Measurements from ENCODE around the gene TXNL4A.
A peak's percentile ranks its signal among the peaks of the same experiment; 100 is the strongest.

TXNL4A gene

GRCh38 chr18:79935925-79936324 is 52.4 kb downstream of the TXNL4A start:
- no peak for DNase-seq (ENCODE audit: low spot score)
- FAIRE-seq = no peak

GRCh38 chr18:79935499-79935898 is 52.9 kb downstream of the TXNL4A start:
- FAIRE-seq (no peak), DNase-seq (ENCODE audit: low spot score) (no peak)

GRCh38 chr18:79935098-79935480 is 53.3 kb downstream of the TXNL4A start:
- DNase-seq (ENCODE audit: low spot score) = no peak
- FAIRE-seq = no peak

GRCh38 chr18:79934311-79935097 is 53.9 kb downstream of the TXNL4A start:
- DNase-seq (ENCODE audit: low spot score) = no peak
- no peak for FAIRE-seq

GRCh38 chr18:79933765-79934164 is 54.6 kb downstream of the TXNL4A start:
- DNase-seq (ENCODE audit: low spot score) = no peak
- no peak for FAIRE-seq

GRCh38 chr18:79932907-79933306 is 55.5 kb downstream of the TXNL4A start:
- FAIRE-seq = no peak

GRCh38 chr18:79931475-79931874 is 56.9 kb downstream of the TXNL4A start:
- no peak for FAIRE-seq
- DNase-seq (ENCODE audit: low spot score) = no peak

More at GRCh38 chr18:79932907-79933306, 55.5 kb downstream of the TXNL4A start:
- no peak for DNase-seq (ENCODE audit: low spot score)

- DNase-seq (ENCODE audit: low spot score) (peak; percentile 38), FAIRE-seq (no peak)
Measured at GRCh38 chr18:79930020-79930642, 58.2 kb downstream of the TXNL4A start.

- FAIRE-seq (no peak), DNase-seq (ENCODE audit: low spot score) (no peak)
Measured at GRCh38 chr18:79928563-79928960, 59.8 kb downstream of the TXNL4A start.

GRCh38 chr18:79927607-79928562 is 60.5 kb downstream of the TXNL4A start:
- FAIRE-seq = no peak
- DNase-seq (ENCODE audit: low spot score) = no peak

GRCh38 chr18:79926715-79927606 is 61.4 kb downstream of the TXNL4A start:
- FAIRE-seq = no peak
- DNase-seq (ENCODE audit: low spot score) = no peak

- FAIRE-seq (no peak), DNase-seq (ENCODE audit: low spot score) (no peak)
Measured at GRCh38 chr18:79926306-79926705, 62.1 kb downstream of the TXNL4A start.

- FAIRE-seq (no peak), DNase-seq (ENCODE audit: low spot score) (no peak)
Measured at GRCh38 chr18:79924814-79925731, 63.3 kb downstream of the TXNL4A start.

GRCh38 chr18:79923896-79924585 is 64.3 kb downstream of the TXNL4A start:
- no peak for FAIRE-seq
- no peak for DNase-seq (ENCODE audit: low spot score)

- no peak for FAIRE-seq
Measured at GRCh38 chr18:79922971-79923411, 65.4 kb downstream of the TXNL4A start.

GRCh38 chr18:79921984-79922965 is 66.1 kb downstream of the TXNL4A start:
- DNase-seq (ENCODE audit: low spot score) = no peak
- no peak for FAIRE-seq

More at GRCh38 chr18:79922971-79923411, 65.4 kb downstream of the TXNL4A start:
- no peak for DNase-seq (ENCODE audit: low spot score)

All from RCC 7860 (cell line).